ENCODE measurements around the gene CCDC197. TPM values are rescaled to one million over a fixed set of nuclear protein-coding genes. Genes with fewer than 3 reads are reported as not detected.

CCDC197 gene
- total and polyA plus RNA-seq, 4 donors, result 0.60 TPM; not detected in 3

DNA sequence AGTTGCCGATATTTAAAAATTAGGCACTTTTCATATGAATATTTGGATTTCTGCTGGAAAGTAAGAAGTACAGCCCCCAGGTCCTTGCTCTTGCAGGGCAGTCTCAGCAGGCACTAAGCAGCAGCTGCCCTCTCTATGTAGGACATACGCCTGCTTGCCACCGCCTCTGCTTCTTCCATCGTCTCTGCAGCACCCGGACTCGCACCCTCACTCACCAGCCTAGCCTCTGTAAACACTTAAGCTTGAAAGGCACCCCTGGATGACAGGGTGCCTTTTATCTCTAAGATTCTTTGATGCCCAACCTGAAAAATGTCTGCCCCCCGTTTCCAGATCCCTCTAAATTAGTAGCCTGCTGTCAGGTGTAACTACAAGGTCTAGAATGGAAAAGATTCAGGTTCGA lies 48.0 kb downstream of the CCDC197 start:
- H3K36me3 ChIP-seq (ENCODE audit: control insufficient read depth in 1 of 2, insufficient read depth in 2 of 2, low read length in 1 of 2), result peaks cover 6 to 14% of the 10 kb centered on the region in 2 donors
- ATAC-seq (ENCODE audit: low FRiP score) (no peak), DNase-seq (peak in 1 of 2 donors; percentile 17)
- H3K4me1 ChIP-seq (ENCODE audit: control insufficient read depth in 1 of 2, insufficient read depth in 2 of 2, low read length in 2 of 2), result no peaks in the 10 kb centered on the region
- H3K27me3 ChIP-seq (ENCODE audit: control insufficient read depth in 1 of 2, insufficient read depth in 2 of 2, low read length in 1 of 2), result no peaks in the 10 kb centered on the region
- no peak overlapping the region for H3K4me3 ChIP-seq (ENCODE audit: low read length in 2 of 2)
- intact Hi-C loops (cut with DNase I), result no loop called here
- WGBS, 2 donors, result 90% methylated on average over 8 of the region's 8 CpGs
- no peaks in the 10 kb centered on the region for H3K9me3 ChIP-seq (ENCODE audit: control insufficient read depth, low read length)
- no peak overlapping the region for H3K27ac ChIP-seq (ENCODE audit: low read depth in 1 of 2, low read length in 2 of 2)

DNA sequence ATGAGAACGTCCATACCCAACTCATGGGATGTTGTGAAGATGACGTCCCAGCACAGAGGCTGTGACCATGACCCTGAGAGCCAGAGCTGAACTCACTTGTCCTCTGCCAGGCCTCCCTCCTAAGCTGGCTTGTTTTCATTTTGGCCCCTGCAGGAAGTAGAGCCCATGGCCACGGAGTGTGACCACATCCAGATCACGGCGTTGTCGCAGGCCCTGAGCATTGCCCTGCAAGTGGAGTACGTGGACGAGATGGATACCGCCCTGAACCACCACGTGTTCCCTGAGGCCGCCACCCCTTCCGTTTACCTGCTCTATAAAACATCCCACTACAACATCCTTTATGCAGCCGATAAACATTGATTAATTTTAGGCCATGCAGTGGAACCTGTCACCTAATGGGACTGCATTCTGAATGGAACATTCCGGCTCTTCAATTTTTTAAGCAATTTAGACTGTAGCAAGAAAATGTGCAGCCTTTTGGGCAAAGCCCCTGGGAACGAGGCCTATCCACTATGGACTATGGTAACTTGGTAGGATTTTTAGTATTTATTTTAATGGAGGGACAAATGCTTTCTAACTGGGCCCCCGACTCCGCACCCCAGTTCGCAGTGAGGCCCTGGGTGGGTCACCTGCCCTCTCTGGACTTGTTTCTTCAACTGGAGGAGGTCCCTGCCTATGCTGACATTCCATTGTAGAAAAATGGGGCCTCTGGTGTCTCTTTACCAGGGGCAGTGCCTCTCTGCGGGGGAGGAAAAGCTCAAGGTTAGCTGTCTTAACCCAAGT lies 48.7 kb downstream of the CCDC197 start:
- Histone ChIP-seq H3K27me3 (ENCODE audit: control insufficient read depth in 1 of 2, insufficient read depth in 2 of 2, low read length in 1 of 2) (no peaks in the 10 kb centered on the region), H3K4me3 (ENCODE audit: low read length in 2 of 2) (no peak overlapping the region), H3K36me3 (ENCODE audit: control insufficient read depth in 1 of 2, insufficient read depth in 2 of 2, low read length in 1 of 2) (peaks cover 9 to 20% of the 10 kb centered on the region in 2 donors), H3K9me3 (ENCODE audit: control insufficient read depth, low read length) (no peaks in the 10 kb centered on the region), H3K27ac (ENCODE audit: low read depth in 1 of 2, low read length in 2 of 2) (no peak overlapping the region), H3K4me1 (ENCODE audit: control insufficient read depth in 1 of 2, insufficient read depth in 2 of 2, low read length in 2 of 2) (no peaks in the 10 kb centered on the region)
- WGBS, 2 donors, result 88 to 90% methylated on average over 19 of the region's 19 CpGs
- intact Hi-C loops (cut with DNase I), result no loop called here
- no peak for ATAC-seq (ENCODE audit: low FRiP score)
- DNase-seq, result peak; percentile 36 to 65

DNA sequence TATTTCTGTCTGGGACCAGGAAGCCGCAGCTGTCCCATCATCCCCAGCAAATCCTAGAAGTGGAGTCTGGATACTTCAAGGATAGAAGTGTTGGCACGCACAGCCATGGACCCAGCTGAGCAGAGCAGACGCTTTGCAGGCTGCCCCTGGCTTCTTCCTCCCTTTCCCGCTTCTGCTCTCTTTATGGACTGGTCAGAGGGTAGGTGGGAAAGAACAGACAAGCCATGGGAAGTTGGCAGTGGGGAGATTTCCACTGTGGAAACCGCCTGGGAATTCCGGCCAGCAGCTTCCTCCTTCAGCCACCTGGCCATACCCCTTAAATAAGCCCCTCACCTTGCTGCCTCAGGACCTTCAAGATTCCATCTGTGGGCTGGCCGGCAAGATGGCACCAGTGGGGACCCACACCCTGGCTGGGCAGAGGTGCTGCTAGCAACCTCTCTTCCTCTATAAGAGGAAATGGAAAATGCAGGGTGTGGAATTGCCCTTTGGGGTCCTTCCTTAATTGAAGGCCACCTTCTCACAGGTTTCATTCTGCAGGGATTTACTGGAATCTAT lies 49.7 kb downstream of the CCDC197 start:
- Histone ChIP-seq H3K4me3 (ENCODE audit: low read length in 2 of 2) (no peak overlapping the region), H3K9me3 (ENCODE audit: control insufficient read depth, low read length) (no peaks in the 10 kb centered on the region), H3K36me3 (ENCODE audit: control insufficient read depth in 1 of 2, insufficient read depth in 2 of 2, low read length in 1 of 2) (peaks cover 9 to 24% of the 10 kb centered on the region in 2 donors), H3K4me1 (ENCODE audit: control insufficient read depth in 1 of 2, insufficient read depth in 2 of 2, low read length in 2 of 2) (no peaks in the 10 kb centered on the region), H3K27me3 (ENCODE audit: control insufficient read depth in 1 of 2, insufficient read depth in 2 of 2, low read length in 1 of 2) (no peaks in the 10 kb centered on the region), H3K27ac (ENCODE audit: low read depth in 1 of 2, low read length in 2 of 2) (no peak overlapping the region)
- WGBS, 2 donors, result 78 to 79% methylated on average over 7 of the region's 7 CpGs
- no peak for ATAC-seq (ENCODE audit: low FRiP score)
- DNase-seq, result peak in 1 of 2 donors; percentile 27
- intact Hi-C loops (cut with DNase I), result no loop called here

DNA sequence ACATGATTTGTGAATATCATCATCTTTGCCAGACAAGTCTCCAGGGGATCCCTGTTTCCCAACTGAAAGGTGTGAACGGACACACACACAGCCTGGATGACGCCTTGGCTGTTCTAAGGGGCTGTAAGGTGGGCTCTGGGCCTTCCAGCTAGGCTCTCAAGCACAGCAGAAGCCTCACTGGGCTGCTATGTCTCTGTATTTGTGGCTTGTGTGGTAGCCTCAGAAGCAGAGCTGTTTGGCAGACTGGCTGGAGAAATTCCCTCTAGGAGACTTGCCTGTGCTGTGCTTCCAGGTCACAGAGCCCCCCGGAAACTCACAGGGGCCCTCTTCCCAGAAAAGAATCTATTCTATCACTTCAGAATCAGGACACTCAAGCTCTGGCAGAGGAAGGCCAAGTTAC lies 50.5 kb downstream of the CCDC197 start:
- Histone ChIP-seq H3K4me3 (ENCODE audit: low read length in 2 of 2) (no peak overlapping the region), H3K27ac (ENCODE audit: low read depth in 1 of 2, low read length in 2 of 2) (no peak overlapping the region), H3K27me3 (ENCODE audit: control insufficient read depth in 1 of 2, insufficient read depth in 2 of 2, low read length in 1 of 2) (no peaks in the 10 kb centered on the region), H3K9me3 (ENCODE audit: control insufficient read depth, low read length) (no peaks in the 10 kb centered on the region), H3K36me3 (ENCODE audit: control insufficient read depth in 1 of 2, insufficient read depth in 2 of 2, low read length in 1 of 2) (peaks cover 9 to 29% of the 10 kb centered on the region in 2 donors), H3K4me1 (ENCODE audit: control insufficient read depth in 1 of 2, insufficient read depth in 2 of 2, low read length in 2 of 2) (no peaks in the 10 kb centered on the region)
- intact Hi-C loops (cut with DNase I), result no loop called here
- ATAC-seq (ENCODE audit: low FRiP score) (no peak), DNase-seq (no peak)
- 88 to 89% methylated on average over 3 of the region's 3 CpGs for WGBS, 2 donors

DNA sequence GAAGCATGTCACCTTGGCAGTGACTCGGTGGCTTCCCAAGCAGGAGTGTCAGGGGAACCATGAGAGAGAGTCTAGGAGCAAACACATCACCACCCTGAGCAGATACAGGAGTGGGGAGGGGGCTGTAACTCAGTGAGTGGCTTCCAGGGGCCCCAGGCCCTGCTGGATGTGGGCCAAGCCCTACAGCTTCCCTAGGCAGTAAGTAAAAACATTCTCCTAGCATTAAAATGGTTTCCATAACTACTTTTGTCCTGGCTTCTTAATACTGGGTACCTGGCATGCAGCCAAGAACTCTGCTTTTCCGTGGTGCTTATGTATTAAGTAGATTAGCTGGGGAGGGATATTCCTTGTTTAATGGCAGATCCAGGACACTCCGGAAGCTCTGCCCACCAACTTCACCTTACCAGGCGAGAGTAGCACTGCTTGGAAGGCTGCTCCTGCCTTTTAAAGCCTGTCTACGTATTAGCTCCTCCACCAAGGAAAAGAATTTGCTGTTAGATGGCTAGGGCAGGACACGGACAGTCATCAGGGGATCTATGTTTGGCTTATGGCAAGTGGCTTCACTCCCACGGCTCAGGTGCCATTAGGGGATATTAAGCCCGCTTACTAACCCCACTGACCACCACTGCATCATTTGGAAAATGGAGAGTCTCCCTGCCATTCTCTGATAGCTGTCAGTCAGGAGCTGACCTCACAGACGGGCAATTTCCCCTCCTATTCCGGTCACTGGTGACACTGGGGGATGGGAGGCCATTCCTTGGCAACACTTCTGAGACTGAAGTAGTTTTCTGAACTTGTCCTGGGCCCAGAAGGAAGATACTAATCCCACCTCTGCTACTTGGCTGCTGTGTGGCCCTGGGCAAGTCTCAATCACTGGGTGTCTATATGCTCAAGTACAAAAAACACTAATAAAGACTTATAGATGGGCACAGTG lies 51.9 kb downstream of the CCDC197 start:
- WGBS, 2 donors, result 63% methylated on average over 10 of the region's 10 CpGs
- Histone ChIP-seq H3K4me1 (ENCODE audit: control insufficient read depth in 1 of 2, insufficient read depth in 2 of 2, low read length in 2 of 2) (no peaks in the 10 kb centered on the region), H3K27me3 (ENCODE audit: control insufficient read depth in 1 of 2, insufficient read depth in 2 of 2, low read length in 1 of 2) (no peaks in the 10 kb centered on the region), H3K27ac (ENCODE audit: low read depth in 1 of 2, low read length in 2 of 2) (no peak overlapping the region), H3K9me3 (ENCODE audit: control insufficient read depth, low read length) (no peaks in the 10 kb centered on the region), H3K36me3 (ENCODE audit: control insufficient read depth in 1 of 2, insufficient read depth in 2 of 2, low read length in 1 of 2) (peaks cover 9 to 30% of the 10 kb centered on the region in 2 donors), H3K4me3 (ENCODE audit: low read length in 2 of 2) (no peak overlapping the region)
- DNase-seq, result no peak
- intact Hi-C loops (cut with DNase I), result no loop called here
- ATAC-seq (ENCODE audit: low FRiP score), result no peak

DNA sequence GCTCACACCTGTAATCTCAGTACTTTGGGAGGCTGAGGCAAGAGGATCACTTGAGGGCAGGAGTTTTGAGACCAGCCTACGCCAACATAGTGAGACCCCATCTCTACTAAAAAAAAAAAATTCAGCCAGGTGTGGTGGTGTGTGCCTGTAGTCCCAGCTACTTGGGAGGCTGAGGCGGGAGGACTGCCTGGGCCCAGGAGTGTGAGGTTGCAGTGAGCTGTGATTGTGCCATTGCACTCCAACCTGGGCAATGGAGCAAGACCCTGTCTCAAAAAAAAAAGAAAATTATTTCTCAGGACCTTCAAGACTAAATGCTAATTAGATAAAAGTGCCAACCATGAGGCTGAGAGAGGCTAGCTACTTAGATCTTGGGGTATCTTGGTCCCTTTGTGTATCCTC lies 52.5 kb downstream of the CCDC197 start:
- intact Hi-C loops (cut with DNase I), result no loop called here
- DNase-seq, result no peak
- H3K27ac ChIP-seq (ENCODE audit: low read depth in 1 of 2, low read length in 2 of 2), result no peak overlapping the region
- H3K4me3 ChIP-seq (ENCODE audit: low read length in 2 of 2), result no peak overlapping the region
- H3K27me3 ChIP-seq (ENCODE audit: control insufficient read depth in 1 of 2, insufficient read depth in 2 of 2, low read length in 1 of 2), result no peaks in the 10 kb centered on the region
- H3K9me3 ChIP-seq (ENCODE audit: control insufficient read depth, low read length), result no peaks in the 10 kb centered on the region
- 83 to 93% methylated on average over 2 of the region's 2 CpGs for WGBS, 2 donors
- no peak for ATAC-seq (ENCODE audit: low FRiP score)
- peaks cover 15 to 35% of the 10 kb centered on the region in 2 donors for H3K36me3 ChIP-seq (ENCODE audit: control insufficient read depth in 1 of 2, insufficient read depth in 2 of 2, low read length in 1 of 2)
- no peaks in the 10 kb centered on the region for H3K4me1 ChIP-seq (ENCODE audit: control insufficient read depth in 1 of 2, insufficient read depth in 2 of 2, low read length in 2 of 2)

DNA sequence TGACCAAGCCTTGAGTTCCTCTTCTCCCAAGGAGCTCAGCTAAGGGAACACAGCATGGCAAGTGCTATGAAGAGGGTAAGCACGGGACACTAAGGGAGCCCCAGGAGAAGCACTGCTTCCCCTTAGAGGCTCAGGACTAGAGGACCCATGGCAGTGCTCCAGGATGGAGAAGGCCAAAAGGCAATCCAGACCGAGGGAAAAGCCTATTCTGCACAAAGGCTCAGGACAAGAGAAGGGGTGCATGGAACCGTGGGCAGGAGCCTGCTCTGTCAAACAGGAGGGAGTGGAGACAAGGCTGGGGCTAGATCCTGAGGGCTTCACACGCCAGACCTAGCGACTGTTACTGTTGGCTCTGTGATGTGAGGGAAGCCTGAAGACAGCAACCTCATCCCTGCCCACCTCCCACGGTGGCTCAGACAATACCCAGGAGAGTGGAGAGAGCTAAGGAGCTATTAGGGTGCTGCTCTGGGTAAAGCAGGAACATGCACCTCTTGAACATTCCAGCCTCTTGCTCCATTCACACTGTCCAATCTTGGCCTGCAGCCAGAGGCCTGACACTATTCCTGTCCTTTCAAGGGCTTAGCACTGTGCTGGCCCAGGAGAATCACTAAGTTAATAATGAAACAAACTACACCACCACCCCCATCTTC lies 53.3 kb downstream of the CCDC197 start:
- peaks cover 16 to 36% of the 10 kb centered on the region in 2 donors for H3K36me3 ChIP-seq (ENCODE audit: control insufficient read depth in 1 of 2, insufficient read depth in 2 of 2, low read length in 1 of 2)
- no peaks in the 10 kb centered on the region for H3K9me3 ChIP-seq (ENCODE audit: control insufficient read depth, low read length)
- no peak overlapping the region for H3K27ac ChIP-seq (ENCODE audit: low read depth in 1 of 2, low read length in 2 of 2)
- ATAC-seq (ENCODE audit: low FRiP score) (no peak), DNase-seq (no peak)
- no peak overlapping the region for H3K4me3 ChIP-seq (ENCODE audit: low read length in 2 of 2)
- H3K4me1 ChIP-seq (ENCODE audit: control insufficient read depth in 1 of 2, insufficient read depth in 2 of 2, low read length in 2 of 2), result no peaks in the 10 kb centered on the region
- 79 to 82% methylated on average over 6 of the region's 6 CpGs for WGBS, 2 donors
- no peaks in the 10 kb centered on the region for H3K27me3 ChIP-seq (ENCODE audit: control insufficient read depth in 1 of 2, insufficient read depth in 2 of 2, low read length in 1 of 2)
- intact Hi-C loops (cut with DNase I), result no loop called here

DNA sequence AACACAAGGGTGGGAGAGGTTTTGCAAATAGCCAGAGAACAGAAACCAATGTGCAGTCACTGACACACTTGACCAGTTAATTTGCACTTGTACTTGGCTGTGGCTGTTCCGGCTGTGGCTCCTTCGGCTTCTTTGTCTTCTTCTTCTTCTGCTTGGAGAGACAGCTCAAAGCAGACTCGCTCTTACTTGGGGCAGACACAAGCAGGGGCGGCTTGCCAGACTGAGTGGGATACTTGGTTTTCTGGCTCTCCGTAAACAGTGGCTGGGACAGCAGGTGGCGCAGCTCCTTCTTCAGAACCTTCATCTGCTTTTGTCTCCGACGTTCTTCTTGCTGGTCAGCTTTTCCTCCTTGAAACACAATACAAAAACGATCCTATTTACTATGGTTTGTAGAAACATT lies 54.0 kb downstream of the CCDC197 start:
- Histone ChIP-seq H3K27me3 (ENCODE audit: control insufficient read depth in 1 of 2, insufficient read depth in 2 of 2, low read length in 1 of 2) (no peaks in the 10 kb centered on the region), H3K4me1 (ENCODE audit: control insufficient read depth in 1 of 2, insufficient read depth in 2 of 2, low read length in 2 of 2) (no peaks in the 10 kb centered on the region), H3K27ac (ENCODE audit: low read depth in 1 of 2, low read length in 2 of 2) (no peak overlapping the region), H3K36me3 (ENCODE audit: control insufficient read depth in 1 of 2, insufficient read depth in 2 of 2, low read length in 1 of 2) (peaks cover 19 to 36% of the 10 kb centered on the region in 2 donors), H3K4me3 (ENCODE audit: low read length in 2 of 2) (no peak overlapping the region), H3K9me3 (ENCODE audit: control insufficient read depth, low read length) (no peaks in the 10 kb centered on the region)
- WGBS, 2 donors, result 54% methylated on average over 9 of the region's 9 CpGs
- ATAC-seq (ENCODE audit: low FRiP score) (no peak), DNase-seq (no peak)
- intact Hi-C loops (cut with DNase I), result no loop called here

All from aorta (tissue), 5 donors.